NCI-H1436 treated with DMSO at 0.1 percent for 48 hours (cell line): ENCODE data around the gene PFN3.
"Not testable (repeated sequence)": the region's sequence is repeated elsewhere in the genome, so short reads cannot be mapped to it uniquely, and the experiment has no call there.

Experiments used
- DNase-seq: peaks from one replicate; lab custom pipeline; 2025; lab: John Stamatoyannopoulos, UW

The PFN3 gene

DNA sequence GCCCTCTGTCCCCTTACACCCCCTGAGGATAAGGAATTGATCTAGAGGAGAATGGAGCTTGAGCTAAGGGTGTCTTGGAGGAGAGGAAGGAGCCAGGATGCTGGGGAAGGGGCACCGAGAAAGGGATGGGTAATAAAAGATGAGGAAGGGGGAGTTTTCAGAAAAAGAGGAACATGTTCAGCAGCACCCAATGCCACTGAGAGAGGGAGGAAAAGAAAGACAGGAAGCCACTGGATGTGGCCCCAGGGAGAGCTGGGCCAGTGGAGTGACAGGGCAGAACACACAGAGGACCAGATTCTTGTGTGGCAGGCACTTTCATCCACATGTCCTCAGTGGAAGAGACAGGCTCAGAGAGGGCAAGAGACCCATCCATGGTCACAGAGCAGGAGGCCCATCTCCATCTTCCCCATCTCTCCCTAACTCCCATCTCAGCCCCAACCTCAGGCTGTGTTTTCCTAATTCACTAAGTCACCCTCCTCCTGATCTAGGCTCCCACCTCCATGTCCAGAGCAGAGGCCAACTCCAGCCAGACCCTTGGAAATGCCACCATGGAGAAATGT lies 7.2 kb downstream of the PFN3 start:
- DNase-seq: no peak

- DNase-seq: no peak
Observed at GRCh38 chr5:177392765-177393164, 7.7 kb downstream of the PFN3 start.

- peak; percentile 12 for DNase-seq
Observed at GRCh38 chr5:177390363-177391300, 9.8 kb downstream of the PFN3 start.

DNA sequence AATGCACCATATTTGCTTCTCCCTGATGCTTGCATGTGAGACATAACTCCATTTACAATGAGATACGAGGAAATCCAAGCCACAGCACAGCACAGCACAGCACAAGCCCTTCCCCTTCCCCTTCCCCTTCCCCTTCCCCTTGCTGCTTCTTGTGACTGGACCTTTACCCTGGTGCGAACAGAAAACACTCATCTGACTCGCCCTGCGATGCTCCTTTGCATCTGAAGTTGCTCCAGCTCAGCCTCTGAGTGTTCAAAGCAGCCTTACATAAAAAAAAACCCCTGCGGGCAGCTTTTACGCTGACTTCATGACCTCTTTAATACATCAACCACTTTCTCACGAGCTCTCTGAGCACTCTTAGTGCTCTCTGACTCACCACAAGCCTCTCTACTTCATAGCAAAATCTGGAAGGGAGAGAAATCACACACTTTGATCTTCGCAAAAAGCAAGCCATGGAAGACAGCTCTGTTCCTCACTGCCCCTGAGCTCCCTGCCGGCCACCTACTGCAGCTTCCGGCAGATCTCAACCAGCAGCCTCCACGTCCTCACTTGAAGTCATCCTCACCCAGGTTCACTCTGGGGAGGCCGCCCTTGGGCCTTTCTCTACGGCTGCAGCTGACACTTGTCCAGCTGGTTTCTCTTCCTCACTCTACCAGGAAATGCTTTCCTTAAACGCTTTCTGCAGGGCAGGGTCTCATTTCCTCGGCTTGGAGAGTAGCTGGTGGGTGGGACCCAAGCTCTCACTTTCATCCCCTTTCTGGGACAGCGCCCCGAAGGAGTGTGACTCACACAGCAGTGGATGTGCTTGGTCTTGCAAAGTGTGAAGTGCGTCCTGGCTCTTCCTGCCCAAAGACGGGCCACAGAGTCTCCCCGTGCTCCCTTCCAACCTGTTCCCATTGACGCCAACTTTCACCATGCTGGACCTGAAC lies 11.0 kb downstream of the PFN3 start:
- no peak for DNase-seq

DNA sequence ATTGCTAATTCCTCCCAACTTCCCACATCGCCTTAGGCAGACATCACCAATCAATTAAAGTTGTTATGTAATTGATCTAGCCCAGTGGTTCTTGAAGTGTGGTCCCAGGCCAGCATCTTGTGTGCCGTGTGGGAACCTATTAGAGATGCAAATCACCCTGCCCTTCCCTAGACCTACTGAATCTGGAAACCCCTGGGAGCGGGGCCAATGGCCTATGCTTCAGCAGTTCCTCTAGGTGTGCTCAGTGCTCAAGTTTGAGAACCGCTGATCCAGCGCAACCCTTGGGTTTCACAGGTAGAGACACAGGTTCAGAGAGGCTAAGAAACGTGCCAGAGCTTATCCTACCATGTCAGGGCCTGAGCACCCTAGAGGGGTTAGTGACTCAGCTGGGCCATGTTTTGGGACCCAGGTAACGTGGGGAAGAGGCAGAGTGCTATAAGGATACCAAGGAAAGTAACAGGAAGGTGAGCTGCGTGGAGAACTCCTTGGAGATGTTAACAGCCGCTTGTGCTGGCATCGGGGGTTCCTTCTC lies 11.9 kb downstream of the PFN3 start:
- DNase-seq: no peak

DNA sequence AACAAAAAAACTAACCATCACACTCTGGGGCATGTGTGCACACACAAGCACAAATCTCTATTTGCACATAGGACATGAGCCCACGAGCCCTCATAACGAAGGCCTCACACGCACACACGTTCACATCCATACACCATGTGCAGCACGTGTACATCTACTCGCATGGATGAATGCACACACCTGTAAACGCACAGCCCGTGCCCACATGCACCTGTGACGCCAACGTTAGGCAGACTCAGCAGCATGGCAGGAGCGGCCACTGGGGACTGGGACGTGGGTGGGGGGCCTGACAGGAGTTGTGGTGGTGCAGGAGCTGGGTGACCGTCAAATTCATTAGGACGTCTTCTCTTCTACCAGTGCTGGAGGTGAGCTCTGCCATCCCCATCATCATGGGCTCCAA lies 13.1 kb downstream of the PFN3 start:
- no peak for DNase-seq

DNA sequence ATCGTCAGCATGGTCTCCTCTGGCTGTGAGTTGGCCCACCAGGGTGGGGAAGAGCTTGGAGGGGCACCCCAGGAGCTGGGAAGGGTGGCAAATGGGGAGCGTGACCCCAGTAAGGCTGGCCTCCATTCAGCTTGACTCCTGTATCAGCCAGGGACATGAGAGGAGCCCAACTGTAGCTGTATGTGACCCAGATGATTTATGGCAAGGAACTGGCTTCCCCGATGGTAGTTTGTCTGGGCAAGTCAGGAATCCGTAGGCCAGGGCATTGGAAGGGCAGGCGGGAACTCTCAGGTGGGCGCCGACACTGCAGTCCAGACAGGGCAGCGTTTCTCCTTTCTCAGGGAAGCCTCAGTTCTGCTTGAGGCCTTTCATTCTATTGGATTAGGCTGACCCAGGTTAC lies 13.9 kb downstream of the PFN3 start:
- DNase-seq: no peak

DNA sequence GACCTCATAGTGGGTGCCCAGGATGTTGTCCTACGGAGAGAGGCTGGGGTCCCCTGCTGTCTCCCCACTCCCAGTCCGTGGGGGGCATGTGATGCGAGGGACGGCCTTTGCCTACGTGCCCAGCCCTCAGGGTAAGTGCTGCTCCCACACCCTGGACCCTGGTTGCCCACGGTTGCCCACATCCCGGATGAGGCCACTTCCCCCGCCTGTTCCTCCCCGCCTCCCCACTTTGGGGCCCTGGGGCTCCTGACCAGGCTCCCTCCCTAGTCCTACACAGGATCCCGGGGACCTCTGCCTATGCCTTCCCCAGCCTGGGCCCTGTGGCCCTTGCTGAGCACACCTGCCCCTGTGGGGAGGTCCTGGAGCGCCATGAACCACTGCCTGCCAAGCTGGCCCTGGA lies 14.7 kb downstream of the PFN3 start:
- DNase-seq: no peak

- no peak for DNase-seq
Observed at GRCh38 chr5:177384134-177384533, 16.3 kb downstream of the PFN3 start, which contains the start of gene SLC34A1. SLC34A1 (plus strand) TSS chr5:177384434; CDS start chr5:177385742, 1,308 bp downstream.

DNA sequence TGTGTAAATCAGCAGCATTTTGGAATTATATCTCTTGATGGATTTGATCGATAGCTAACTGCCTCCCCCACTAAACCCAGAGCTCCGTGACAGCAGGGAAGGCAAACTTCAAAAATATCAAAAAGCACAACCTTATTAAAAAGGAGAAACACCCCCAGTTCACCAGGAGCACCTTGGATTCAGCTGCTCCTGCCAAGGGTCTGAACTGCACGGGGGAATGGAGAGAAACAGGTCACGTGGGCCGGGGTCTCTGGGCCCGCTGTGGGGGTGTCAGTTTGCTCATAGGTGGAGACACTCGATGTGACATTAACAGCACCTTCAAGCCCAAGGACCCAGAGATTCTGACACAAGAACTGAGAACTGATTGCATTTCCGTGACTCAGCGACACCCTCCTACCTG lies 17.3 kb downstream of the PFN3 start:
- no peak for DNase-seq

- no peak for DNase-seq
Observed at GRCh38 chr5:177382423-177383029, 17.9 kb downstream of the PFN3 start.

DNA sequence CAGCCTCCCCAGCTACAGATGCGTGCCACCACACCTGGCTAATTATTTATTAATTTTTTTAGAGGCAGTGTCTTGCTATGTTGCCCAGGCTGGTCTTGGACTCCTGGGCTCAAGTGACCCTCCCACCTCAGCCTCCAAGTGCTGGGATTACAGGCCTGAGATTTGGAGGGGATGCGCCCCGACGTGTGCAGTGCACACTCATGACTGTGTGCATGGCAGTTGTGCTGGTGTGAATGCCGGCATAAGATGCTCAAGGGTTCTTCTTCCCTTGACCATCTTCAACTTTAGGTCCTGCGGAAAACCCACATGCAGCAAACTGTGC lies 19.7 kb downstream of the PFN3 start:
- no peak for DNase-seq

DNA sequence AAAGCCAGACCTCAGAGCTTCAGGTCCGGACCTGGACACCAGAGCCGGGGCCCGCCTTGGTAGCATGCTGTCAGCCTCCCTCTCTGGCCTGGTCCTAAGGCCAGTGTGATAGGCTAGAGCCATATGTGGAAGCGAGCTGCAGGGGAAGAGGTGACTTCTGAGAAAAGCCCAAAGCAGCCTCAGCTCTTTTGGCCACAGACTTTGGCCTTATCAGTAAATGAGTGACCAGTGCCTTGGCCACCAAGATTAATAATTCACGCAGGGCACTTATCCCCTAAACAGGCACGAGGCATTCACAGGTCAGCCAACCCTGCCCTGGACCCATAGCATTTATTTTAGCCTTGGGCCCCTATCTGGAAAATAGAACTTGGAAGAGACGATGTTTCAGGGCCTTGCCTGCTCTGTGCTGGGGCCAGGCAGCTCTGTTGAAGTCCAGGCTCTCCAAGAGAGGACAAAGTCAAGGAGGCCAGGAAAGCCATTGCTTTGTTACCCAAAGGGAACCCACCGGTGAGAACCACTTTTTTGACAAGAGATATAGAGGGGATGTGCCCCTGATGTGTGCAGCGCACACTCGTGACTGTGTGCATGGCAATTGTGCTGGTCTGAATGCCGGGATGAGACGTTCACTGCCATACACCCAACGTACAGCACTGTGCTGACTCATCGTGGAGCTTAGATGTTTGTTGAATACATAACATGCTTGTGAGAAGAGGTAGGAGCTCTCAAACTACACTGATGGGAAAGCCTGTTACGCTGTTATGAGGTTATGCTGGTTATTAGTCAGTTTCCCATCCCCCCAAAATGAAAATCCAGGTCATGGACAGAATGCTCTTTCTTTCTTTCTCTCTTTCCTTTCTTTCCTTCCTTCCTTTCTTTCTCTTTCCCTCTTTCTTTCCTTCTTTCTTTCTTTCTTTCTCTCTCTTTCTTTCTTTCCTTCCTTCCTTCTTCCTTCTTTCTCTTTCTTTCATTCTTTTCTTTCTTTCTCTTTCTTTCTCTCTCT lies 21.3 kb downstream of the PFN3 start:
- no peak for DNase-seq

GRCh38 chr5:177377851-177378776 lies 22.3 kb downstream of the PFN3 start:
- no peak for DNase-seq

DNA sequence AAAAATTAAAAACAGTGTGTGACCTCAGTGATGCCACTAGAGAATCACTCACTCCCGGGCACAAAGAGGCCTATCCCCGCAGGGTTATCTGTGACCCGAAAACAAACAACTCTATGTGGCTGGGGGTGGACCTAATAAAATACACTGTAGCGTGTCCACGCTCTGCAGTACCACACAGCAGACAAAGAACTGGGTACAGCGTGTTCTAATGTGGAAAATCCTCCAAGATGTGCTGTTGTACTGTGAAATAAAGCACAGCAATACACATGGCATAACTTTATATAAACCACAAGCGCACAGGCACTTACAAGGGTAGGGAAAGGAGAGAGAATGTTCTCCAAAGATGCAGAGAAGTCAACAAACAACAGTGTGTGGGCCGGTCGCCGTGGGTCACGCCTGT lies 24.4 kb downstream of the PFN3 start:
- DNase-seq: no peak

DNA sequence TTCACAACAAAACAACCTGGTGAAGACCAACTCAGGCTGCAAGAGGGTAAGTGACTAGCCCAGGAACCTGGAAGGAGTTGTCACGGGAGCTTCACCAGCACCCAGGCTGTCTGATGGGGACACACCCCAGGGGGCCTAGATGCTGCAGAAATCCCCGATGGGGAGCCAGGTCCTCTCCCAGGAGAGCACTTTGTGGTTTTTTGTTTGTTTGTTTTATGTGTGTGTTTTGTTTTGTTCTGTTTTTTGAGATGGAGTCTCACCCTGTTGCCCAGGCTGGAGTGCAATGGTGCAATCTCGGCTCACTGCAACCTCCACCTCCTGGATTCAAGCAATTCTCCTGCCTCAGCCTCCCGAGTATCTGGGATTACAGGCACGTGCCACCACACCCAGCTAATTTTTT lies 24.9 kb downstream of the PFN3 start:
- DNase-seq: not testable (repeated sequence)

GRCh38 chr5:177374211-177374610 lies 26.2 kb downstream of the PFN3 start:
- DNase-seq: no peak

DNA sequence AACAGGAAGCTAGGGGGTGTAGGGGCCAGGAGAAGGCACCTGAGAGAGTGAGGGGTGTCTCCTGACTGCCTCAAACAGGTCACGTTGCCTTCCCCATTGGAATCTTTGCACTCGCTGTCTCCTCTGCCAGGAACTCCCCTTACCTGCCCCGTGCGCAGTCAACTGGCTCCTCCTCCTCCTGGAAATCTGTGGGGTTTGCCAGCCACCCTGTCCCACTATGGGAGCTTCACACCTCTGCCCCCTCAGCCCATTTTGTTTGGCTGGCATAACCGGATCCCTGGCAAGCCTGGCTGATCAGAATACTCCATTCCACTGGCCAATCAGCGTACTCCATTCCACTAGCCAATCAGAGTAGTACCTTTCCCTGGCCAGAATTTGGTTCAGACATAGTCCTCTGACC lies 26.7 kb downstream of the PFN3 start:
- no peak for DNase-seq

DNA sequence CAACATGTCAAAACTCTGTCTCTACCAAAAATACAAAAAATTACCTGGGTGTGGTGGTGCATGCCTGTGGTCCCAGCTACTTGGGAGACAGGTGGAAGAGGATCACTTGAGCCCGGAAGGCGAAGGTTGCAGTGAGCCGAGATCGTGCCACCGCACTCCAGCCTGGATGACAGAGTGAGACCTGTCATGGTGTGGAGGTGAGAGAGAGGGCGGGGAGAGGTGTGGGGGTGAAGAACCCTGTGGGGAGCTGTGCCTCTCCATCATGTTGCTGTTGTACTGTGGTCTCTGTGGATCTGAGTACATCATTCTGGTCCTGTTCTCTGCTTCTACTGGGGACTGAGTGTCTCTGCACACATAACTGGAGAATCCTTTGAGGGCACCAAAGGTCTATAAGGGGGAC lies 27.6 kb downstream of the PFN3 start:
- DNase-seq: no peak
